ENCODE results near the gene CYTIP. TPM values are rescaled to one million over a fixed set of nuclear protein-coding genes. Genes with fewer than 3 reads are reported as not detected.

Gene CYTIP
- 100 to 1,000 TPM; 369 to 388 TPM for total RNA-seq

GRCh38 chr2:157443795-157444640 is at the start of gene CYTIP:
CYTIP (minus strand) TSS chr2:157444089; CDS start chr2:157444020, 69 bp downstream.
- H3K27me3 Mint-ChIP-seq = peaks cover 2% of the 10 kb centered on the region
- no peaks in the 10 kb centered on the region for H3K9me3 Mint-ChIP-seq
- DNase-seq = peak; percentile 82
- H3K4me1 Mint-ChIP-seq (ENCODE audit: low read depth) = peaks cover 37% of the 10 kb centered on the region
- intact Hi-C loops (cut with micrococcal nuclease) = loop anchor here (1.0 kb wide), 6 partner anchors 9 to 33 kb away; no protein-coding TSS in a partner anchor
- H3K36me3 Mint-ChIP-seq = peaks cover 60% of the 10 kb centered on the region
- CTCF ChIA-PET = interaction anchor here (0.9 to 2.3 kb wide), 14 partner anchors 10 to 184 kb away, joined by 3 to 12 read pairs (median 4); partner anchors contain the start of gene ERMN
- H3K4me3 Mint-ChIP-seq = peak within 1 kb of the TSS; percentile 92
- peak within 1 kb of the TSS; percentile 99 for H3K27ac Mint-ChIP-seq
- POLR2A ChIA-PET = interaction anchor here (0.6 to 17.5 kb wide), 16 partner anchors 10 to 455 kb away, joined by 3 to 319 read pairs (median 8); no protein-coding TSS in a partner anchor

DNA sequence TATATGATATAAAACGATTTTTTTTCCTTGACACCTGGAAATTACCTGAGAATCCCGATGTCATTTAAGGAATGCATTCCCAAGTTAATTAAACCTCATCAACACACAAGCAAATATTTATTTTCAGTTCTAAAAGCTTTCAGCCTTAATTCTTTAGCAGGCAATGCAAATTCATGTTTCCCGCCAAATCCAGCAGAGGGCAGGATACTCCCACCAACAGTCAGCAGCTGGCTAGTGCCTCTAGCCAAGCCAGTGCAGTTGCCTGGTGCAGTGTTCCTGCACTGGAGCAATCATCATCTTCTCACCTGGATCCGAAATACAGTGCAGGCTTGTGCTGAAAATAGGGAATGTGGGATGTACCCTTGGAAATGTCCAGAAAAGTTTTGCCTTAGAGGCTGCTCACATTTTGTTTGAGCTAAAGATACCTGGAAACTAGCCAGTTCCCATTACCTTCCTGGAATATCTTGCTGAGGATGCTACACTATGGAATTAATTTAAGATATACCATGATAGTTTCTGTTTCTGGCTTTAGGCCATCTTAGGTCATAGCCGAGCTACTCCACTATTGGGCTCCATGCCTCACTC is 48.4 kb upstream of the CYTIP start:
- peak; percentile 83 for DNase-seq
- intact Hi-C loops (cut with micrococcal nuclease) = loop anchor here (2.0 kb wide), 1 partner anchor 189 kb away; no protein-coding TSS in a partner anchor
- H3K36me3 Mint-ChIP-seq = no peaks in the 10 kb centered on the region
- H3K4me1 Mint-ChIP-seq (ENCODE audit: low read depth) = peaks cover 55% of the 10 kb centered on the region
- H3K9me3 Mint-ChIP-seq = no peaks in the 10 kb centered on the region
- ChIA-PET POLR2A (interaction anchor here (0.6 to 2.1 kb wide), 4 partner anchors 15 to 406 kb away, joined by 3 to 7 read pairs (median 3); partner anchors contain the start of gene CYTIP), CTCF (interaction anchor here (0.7 to 9.9 kb wide), 49 partner anchors 10 to 532 kb away, joined by 3 to 147 read pairs (median 3); partner anchors contain the start of genes ACVR1C, CYTIP and ERMN)
- no peak overlapping the region for H3K4me3 Mint-ChIP-seq
- no peaks in the 10 kb centered on the region for H3K27me3 Mint-ChIP-seq
- no peak overlapping the region for H3K27ac Mint-ChIP-seq

- Mint-ChIP-seq H3K27ac (no peak overlapping the region), H3K4me3 (no peak overlapping the region)
- POLR2A ChIA-PET = interaction anchor here (1.0 to 1.4 kb wide), 3 partner anchors 9 to 50 kb away, joined by 3 to 8 read pairs (median 4); no protein-coding TSS in a partner anchor
Observed at GRCh38 chr2:157489983-157490382, 46.1 kb upstream of the CYTIP start.

DNA sequence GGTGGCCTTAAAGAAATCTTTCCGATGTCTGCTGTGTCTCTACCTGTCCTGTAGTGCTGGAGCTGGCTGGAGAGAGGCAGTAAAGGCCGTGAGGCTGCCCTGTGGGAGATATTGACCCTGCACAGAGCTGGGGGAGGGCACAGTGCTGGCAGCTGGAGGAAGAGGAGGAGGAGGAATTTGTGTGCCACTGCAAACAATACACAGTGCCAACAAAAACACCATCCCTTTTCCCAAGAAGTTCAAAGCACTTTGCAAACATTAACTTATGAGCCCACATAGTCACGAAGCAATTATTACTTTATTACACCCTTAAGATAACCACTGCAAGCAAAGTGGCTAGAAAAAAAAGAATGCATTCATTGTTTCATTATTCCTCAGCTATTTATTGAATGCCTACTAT is 45.0 kb upstream of the CYTIP start:
- H3K27me3 Mint-ChIP-seq = no peaks in the 10 kb centered on the region
- no peak overlapping the region for H3K4me3 Mint-ChIP-seq
- peaks cover 79% of the 10 kb centered on the region for H3K4me1 Mint-ChIP-seq (ENCODE audit: low read depth)
- H3K27ac Mint-ChIP-seq = no peak overlapping the region
- no peak for DNase-seq
- CTCF ChIA-PET = interaction anchor here (1.0 to 9.9 kb wide), 9 partner anchors 9 to 287 kb away, joined by 3 to 147 read pairs (median 7); partner anchors contain the start of genes ACVR1C and ERMN
- no peaks in the 10 kb centered on the region for H3K36me3 Mint-ChIP-seq
- POLR2A ChIA-PET = interaction anchor here (1.4 kb wide), 1 partner anchor 11 kb away, joined by 4 read pairs; no protein-coding TSS in a partner anchor
- intact Hi-C loops (cut with micrococcal nuclease) = loop anchor here (10.0 kb wide), 1 partner anchor 966 kb away; the partner anchor contains the start of genes CCDC148 and PKP4
- H3K9me3 Mint-ChIP-seq = no peaks in the 10 kb centered on the region

More at GRCh38 chr2:157489983-157490382, 46.1 kb upstream of the CYTIP start:
- intact Hi-C loops (cut with micrococcal nuclease) = loop anchor here (10.0 kb wide), 1 partner anchor 965 kb away; the partner anchor contains the start of genes CCDC148 and PKP4
- no peak for DNase-seq
- H3K27me3 Mint-ChIP-seq = no peaks in the 10 kb centered on the region
- no peaks in the 10 kb centered on the region for H3K9me3 Mint-ChIP-seq
- CTCF ChIA-PET = interaction anchor here (0.7 to 9.9 kb wide), 8 partner anchors 9 to 521 kb away, joined by 5 to 147 read pairs (median 8); partner anchors contain the start of genes ACVR1C and ERMN
- peaks cover 75% of the 10 kb centered on the region for H3K4me1 Mint-ChIP-seq (ENCODE audit: low read depth)
- no peaks in the 10 kb centered on the region for H3K36me3 Mint-ChIP-seq

DNA sequence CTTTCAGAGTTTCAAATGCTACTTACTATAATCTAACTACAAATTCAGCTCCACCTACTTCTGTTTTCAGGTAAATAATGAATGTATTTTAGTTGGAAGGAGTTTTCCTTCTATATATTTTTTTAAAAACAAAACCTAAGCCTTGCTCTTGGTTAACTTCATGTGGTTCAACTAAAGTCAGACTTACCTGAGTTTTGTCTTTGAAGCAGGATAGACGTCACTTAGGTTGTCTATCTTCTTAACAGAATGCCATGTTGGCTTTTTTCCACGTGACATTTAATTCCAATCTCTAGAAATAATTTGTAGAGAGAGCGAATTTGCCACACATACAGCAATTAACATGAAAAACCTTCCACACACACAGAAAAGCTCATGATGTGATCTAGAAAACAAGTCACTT is 43.9 kb upstream of the CYTIP start:
- CTCF ChIA-PET = interaction anchor here (0.7 to 9.9 kb wide), 9 partner anchors 9 to 524 kb away, joined by 3 to 147 read pairs (median 3); partner anchors contain the start of gene ERMN
- POLR2A ChIA-PET = interaction anchor here (1.3 kb wide), 1 partner anchor 54 kb away, joined by 3 read pairs; no protein-coding TSS in a partner anchor
- DNase-seq = no peak
- peaks cover 70% of the 10 kb centered on the region for H3K4me1 Mint-ChIP-seq (ENCODE audit: low read depth)
- no peaks in the 10 kb centered on the region for H3K27me3 Mint-ChIP-seq
- no peaks in the 10 kb centered on the region for H3K36me3 Mint-ChIP-seq
- intact Hi-C loops (cut with micrococcal nuclease) = loop anchor here (10.0 kb wide), 1 partner anchor 967 kb away; the partner anchor contains the start of genes CCDC148 and PKP4
- no peak overlapping the region for H3K4me3 Mint-ChIP-seq
- H3K9me3 Mint-ChIP-seq = no peaks in the 10 kb centered on the region
- no peak overlapping the region for H3K27ac Mint-ChIP-seq

DNA sequence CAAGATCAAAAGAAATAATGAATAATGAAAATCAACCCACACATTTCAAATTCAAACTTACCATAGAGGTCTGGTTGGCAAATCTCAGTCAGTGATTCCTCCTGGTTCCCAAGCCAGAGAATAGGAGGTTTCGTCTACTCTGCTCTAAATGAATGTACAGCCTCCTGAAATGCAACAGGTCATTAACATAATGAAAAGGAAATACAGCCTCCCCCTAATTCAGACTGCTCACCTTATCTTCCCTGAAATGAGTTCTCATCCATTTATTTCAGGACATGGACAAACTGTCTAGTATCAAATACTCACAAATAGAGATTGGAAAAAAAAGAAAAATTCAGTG is 43.4 kb upstream of the CYTIP start:
- DNase-seq = no peak
- H3K36me3 Mint-ChIP-seq = no peaks in the 10 kb centered on the region
- ChIA-PET POLR2A (interaction anchor here (1.3 kb wide), 1 partner anchor 53 kb away, joined by 3 read pairs; no protein-coding TSS in a partner anchor), CTCF (interaction anchor here (0.7 to 9.9 kb wide), 6 partner anchors 8 to 183 kb away, joined by 3 to 147 read pairs (median 4); partner anchors contain the start of gene ERMN)
- H3K9me3 Mint-ChIP-seq = no peaks in the 10 kb centered on the region
- H3K27ac Mint-ChIP-seq = peak overlapping the region; percentile 8
- H3K27me3 Mint-ChIP-seq = no peaks in the 10 kb centered on the region
- H3K4me3 Mint-ChIP-seq = no peak overlapping the region
- intact Hi-C loops (cut with micrococcal nuclease) = loop anchor here (10.0 kb wide), 1 partner anchor 968 kb away; the partner anchor contains the start of genes CCDC148 and PKP4
- peaks cover 67% of the 10 kb centered on the region for H3K4me1 Mint-ChIP-seq (ENCODE audit: low read depth)

DNA sequence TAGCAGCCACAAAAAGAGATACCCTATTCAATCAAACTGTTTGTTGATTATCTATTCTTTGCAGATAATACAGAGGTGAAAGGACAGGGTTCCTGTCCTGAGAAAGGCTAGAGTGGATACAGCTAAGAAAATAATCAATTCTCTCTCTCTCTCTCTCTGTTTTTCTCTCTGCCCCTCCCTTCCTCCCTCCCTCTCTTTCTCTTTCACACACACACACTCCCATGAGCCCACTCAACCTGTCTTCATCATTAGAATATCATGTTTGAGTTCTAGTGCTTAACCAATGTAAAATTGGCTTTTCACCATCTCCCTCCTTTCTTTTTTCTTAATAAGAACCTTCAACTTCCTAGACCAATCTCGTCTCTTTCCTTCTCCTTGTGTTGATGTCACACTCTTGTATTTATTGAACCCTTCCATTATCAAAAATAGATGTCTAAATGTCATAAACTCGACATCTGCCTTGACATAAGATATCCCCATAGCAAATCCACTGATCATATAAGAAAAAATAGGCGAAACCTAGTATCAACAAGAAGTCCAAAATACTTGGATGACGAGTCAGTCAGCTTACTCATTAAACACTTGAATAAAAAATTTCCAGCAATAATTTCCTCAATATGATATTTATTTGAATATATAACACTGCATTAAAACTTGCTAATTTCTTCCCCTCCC is 42.8 kb upstream of the CYTIP start:
- H3K27me3 Mint-ChIP-seq = no peaks in the 10 kb centered on the region
- no peak for DNase-seq
- no peaks in the 10 kb centered on the region for H3K36me3 Mint-ChIP-seq
- intact Hi-C loops (cut with micrococcal nuclease) = loop anchor here (10.0 kb wide), 1 partner anchor 968 kb away; the partner anchor contains the start of genes CCDC148 and PKP4
- H3K27ac Mint-ChIP-seq = peak overlapping the region; percentile 33
- CTCF ChIA-PET = interaction anchor here (0.9 to 9.9 kb wide), 4 partner anchors 9 to 183 kb away, joined by 3 to 147 read pairs (median 30); partner anchors contain the start of gene ERMN
- H3K4me3 Mint-ChIP-seq = peak overlapping the region; percentile 10
- POLR2A ChIA-PET = no interaction called here
- no peaks in the 10 kb centered on the region for H3K9me3 Mint-ChIP-seq
- peaks cover 65% of the 10 kb centered on the region for H3K4me1 Mint-ChIP-seq (ENCODE audit: low read depth)

GRCh38 chr2:157480182-157480961 is 36.5 kb upstream of the CYTIP start:
- Mint-ChIP-seq H3K27ac (peak overlapping the region; percentile 95), H3K36me3 (peaks cover 3% of the 10 kb centered on the region), H3K4me1 (ENCODE audit: low read depth) (peaks cover 68% of the 10 kb centered on the region), H3K27me3 (no peaks in the 10 kb centered on the region), H3K4me3 (peak overlapping the region; percentile 54), H3K9me3 (no peaks in the 10 kb centered on the region)
- CTCF ChIA-PET = interaction anchor here (0.6 to 2.7 kb wide), 10 partner anchors 10 to 179 kb away, joined by 3 to 16 read pairs (median 3); partner anchors contain the start of gene ERMN
- POLR2A ChIA-PET = interaction anchor here (0.7 to 5.0 kb wide), 9 partner anchors 10 to 68 kb away, joined by 3 to 97 read pairs (median 3); partner anchors contain the start of gene CYTIP
- peak; percentile 82 for DNase-seq
- intact Hi-C loops (cut with micrococcal nuclease) = loop anchor here (2.0 to 10.0 kb wide), 2 partner anchors 388 to 974 kb away; partner anchors contain the start of genes CCDC148 and PKP4

DNA sequence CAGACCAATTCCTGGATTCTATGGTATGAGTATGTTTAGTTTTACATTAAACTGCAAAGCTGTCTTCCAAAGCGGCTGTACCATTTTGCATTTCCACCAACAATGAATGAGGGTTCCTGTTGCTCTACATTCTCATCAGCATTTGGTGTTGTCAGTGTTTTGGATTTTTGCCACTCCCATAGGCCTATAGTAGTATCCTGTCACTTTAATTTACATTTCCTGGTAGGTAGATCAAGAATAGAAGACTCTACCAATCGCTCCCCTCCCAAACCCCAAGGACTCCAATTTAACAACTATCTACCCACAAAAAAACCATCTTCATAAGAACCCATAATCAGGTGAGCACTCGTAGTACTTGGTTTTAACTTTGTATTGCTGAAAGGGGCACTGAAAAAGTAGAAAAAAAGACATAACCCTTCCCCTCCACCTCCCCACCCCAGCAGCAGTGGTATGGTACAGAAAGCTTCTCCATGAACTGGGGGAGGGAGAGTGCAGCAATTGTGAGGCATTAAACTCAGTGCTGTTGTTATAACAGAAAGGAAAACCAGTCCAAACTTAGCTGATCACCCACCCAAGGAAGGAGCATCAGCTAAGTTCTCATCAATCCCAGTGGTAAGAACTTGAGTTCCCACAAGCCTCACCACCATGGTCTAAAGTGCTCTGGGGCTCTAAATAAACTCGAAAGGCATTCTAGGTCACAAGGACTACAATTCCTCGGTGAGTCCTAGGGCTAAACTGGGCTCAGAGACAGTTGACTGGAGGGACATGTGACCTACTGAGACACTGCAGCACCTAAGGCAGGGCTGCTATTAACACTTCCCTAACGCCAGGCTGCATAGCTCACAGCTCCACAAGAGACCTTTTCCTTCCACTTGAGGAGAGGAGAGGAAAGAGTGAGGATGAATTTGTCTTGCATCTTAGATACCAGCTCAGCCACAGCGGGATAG is 35.5 kb upstream of the CYTIP start:
- no peak for DNase-seq
- ChIA-PET POLR2A (interaction anchor here (1.5 to 5.0 kb wide), 3 partner anchors 10 to 40 kb away, joined by 6 to 97 read pairs (median 9); partner anchors contain the start of gene CYTIP), CTCF (interaction anchor here (0.7 to 2.7 kb wide), 8 partner anchors 8 to 152 kb away, joined by 3 to 16 read pairs (median 3); partner anchors contain the start of gene ERMN)
- Mint-ChIP-seq H3K9me3 (no peaks in the 10 kb centered on the region), H3K27me3 (no peaks in the 10 kb centered on the region), H3K27ac (peak overlapping the region; percentile 95), H3K4me1 (ENCODE audit: low read depth) (peaks cover 69% of the 10 kb centered on the region), H3K4me3 (peak overlapping the region; percentile 58), H3K36me3 (peaks cover 3% of the 10 kb centered on the region)
- intact Hi-C loops (cut with micrococcal nuclease) = loop anchor here (2.0 to 10.0 kb wide), 3 partner anchors 222 to 975 kb away; partner anchors contain the start of genes CCDC148, GALNT5 and PKP4
